Heart right ventricle (tissue), 16 donors: ENCODE results near the gene PLEKHB2. TPM values are rescaled to one million over a fixed set of nuclear protein-coding genes. Genes with fewer than 3 reads are reported as not detected.
"Not testable (repeated sequence)": the region's sequence is repeated elsewhere in the genome, so short reads cannot be mapped to it uniquely, and the experiment has no call there.

ENCODE experiments used
- ATAC-seq, 8 donors: fragments of 200-7000 bp; cut with Tn5 transposase; one replicate each; pipeline ENCODE4 v1.9.1; 2020; ENCODE audit warnings: mild to moderate bottlenecking in 8 of 8, moderate library complexity in 8 of 8, moderate number of reproducible peaks in 1 of 8
- DNase-seq, 2 donors: peaks; one replicate each; pipeline ENCODE4 v3.0.0-alpha.2; 2020
- H3K27ac ChIP-seq, 10 donors: fragments of 200-600 bp; sonication (generic) in 2 of 10; one replicate each; pipeline versions ENCODE4 v1.5.0 to v1.8.0; 2020 to 2022; ENCODE audit warnings: mild to moderate bottlenecking in 3 of 10
- H3K27me3 ChIP-seq, 7 donors: fragments of 200-600 bp; one replicate each; pipeline ENCODE4 v1.8.0; 2021 to 2022; ENCODE audit warnings: mild to moderate bottlenecking in 2 of 7
- H3K36me3 ChIP-seq, 9 donors: fragments of 200-600 bp; sonication (generic) in 1 of 9; one replicate each; pipeline versions ENCODE4 v1.5.0 to v1.8.0; 2020 to 2022; ENCODE audit warnings: mild to moderate bottlenecking in 2 of 9
- H3K4me1 ChIP-seq, 9 donors: fragments of 200-600 bp; sonication (generic) in 1 of 9; one replicate each; pipeline versions ENCODE4 v1.5.0 to v1.8.0; 2020 to 2022; ENCODE audit warnings: mild to moderate bottlenecking in 4 of 9
- H3K4me3 ChIP-seq, 10 donors: fragments of 200-600 bp; sonication (generic) in 2 of 10; one replicate each; pipeline versions ENCODE4 v1.5.0 to v1.8.0; 2020 to 2022; ENCODE audit warnings: mild to moderate bottlenecking in 7 of 10, moderate library complexity in 2 of 10
- H3K9me3 ChIP-seq, 11 donors: fragments of 200-600 bp in 10 of 11; sonication (generic) in 2 of 11; one replicate each; pipeline versions ENCODE4 v1.5.0 to v1.8.0; 2013 to 2022; ENCODE audit warnings: mild to moderate bottlenecking in 2 of 11, control low read depth in 1 of 11, moderate library complexity in 1 of 11
- WGBS, 2 donors: extraction: QIAGEN DNeasy Blood & Tissue Kit; methylation state at CpG; one replicate each; pipeline ENCODE4 v1.1.7; 2013; ENCODE audit warnings: inconsistent platforms in 1 of 2; 5-methylcytosine and 5-hydroxymethylcytosine counted together
- intact Hi-C, 10 donors: fragments of 100-400 bp; cut with DNase I; formaldehyde crosslinking; loops; one replicate each; pipeline versions ENCODE4 v1.11.1 to v1.14.2; 2022
- polyA plus RNA-seq, 2 donors: library from polyadenylated mRNA; stranded (reverse); fragments of 200-250 nt; gene quantifications; one replicate each; pipeline ENCODE4 v1.2.3, GENCODE V29; 2013
- total RNA-seq, 10 donors: library from RNA; stranded (reverse); fragmentation: NEBNext Ultra II Directional in 3 of 10; extraction: Animal tissue kit (Norgen Biotek cat#: 25700) in 3 of 10; gene quantifications; one replicate each; pipeline versions ENCODE4 v1.2.1 to v1.2.4, GENCODE V29; 2021 to 2023
- TF ChIP-seq, protein P1 (sequence below), 9 donors: fragments of 200-600 bp; sonication (generic) in 2 of 9; IDR thresholded peaks; one replicate each; pipeline versions ENCODE4 v1.5.0 to v1.8.0; 2021 to 2022; ENCODE audit warnings: antibody characterized with exemption in 9 of 9, mild to moderate bottlenecking in 5 of 9, moderate library complexity in 1 of 9
- donor health status: Arrhythmogenic right ventricular cardiomyopathy.
- donor health status: ischemic (EF 13 %, LVEDD 7.1; RV severe dilation, severe dysfunction).
- donor health status: healthy with polysubstance abuse.
- donor health status: DM: no; HTN: yes; CAD: no.
- donor health status: DM: no; HTN: no; CAD: no.
- donor health status: ischemic (EF 25% LVEDD 6.9; RV normal size, moderate dysfunction).
- donor health status: ischemic (EF 25% LVEDD 5.7; RV mildly dilated, moderate dysfunction).
- donor health status: healthy.
- donor health status: DM: yes; HTN: yes; CAD: no.
- donor health status: Ischemic cardiomyopathy.
- donor health status: ischemic (EF 35%, LVEDD 5.7; RV mildly dilated, moderate dysfunction).
- donor health status: nonischemic (EF 11% LVEDD 7.7; RV severe dilation, severe dysfunction).
- donor health status: DM: yes; HTN: yes; CAD: no.
- donor health status: PGD.
- donor health status: ischemic (EF 29% LVEDD 5.4; RV normal size, mild dysfunction).
- donor health status: nonischemic (EF 23%, LVEDD 6.1; RV moderate dilation, normal function).

PLEKHB2 gene
- total and polyA plus RNA-seq, 12 donors, result 8.7 to 50.4 (median 33.1) TPM

DNA sequence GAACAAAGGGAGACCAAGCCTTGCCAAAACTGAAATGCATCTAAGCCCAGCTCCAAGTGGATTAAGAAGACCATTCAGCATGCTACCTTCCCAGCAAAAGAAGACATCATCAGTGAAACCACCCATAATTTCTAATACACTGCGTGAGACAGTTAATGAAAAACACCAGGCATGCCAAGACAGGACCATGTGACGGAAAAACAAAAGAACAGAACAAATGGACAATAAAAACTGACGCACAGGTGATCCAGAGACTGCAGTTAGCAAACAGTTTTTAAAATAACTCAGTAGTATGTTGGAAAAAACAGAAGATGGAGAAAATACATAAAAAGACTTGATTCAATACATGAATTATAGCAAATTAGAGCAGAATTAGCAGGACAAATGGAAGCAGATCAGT lies 27.2 kb upstream of the PLEKHB2 start:
- DNase-seq (no peak), ATAC-seq (no peak)
- H3K9me3 ChIP-seq, result no peaks in the 10 kb centered on the region
- H3K4me3 ChIP-seq, result no peak overlapping the region
- intact Hi-C loops, result no loop called here
- TF ChIP-seq, protein P1, sequence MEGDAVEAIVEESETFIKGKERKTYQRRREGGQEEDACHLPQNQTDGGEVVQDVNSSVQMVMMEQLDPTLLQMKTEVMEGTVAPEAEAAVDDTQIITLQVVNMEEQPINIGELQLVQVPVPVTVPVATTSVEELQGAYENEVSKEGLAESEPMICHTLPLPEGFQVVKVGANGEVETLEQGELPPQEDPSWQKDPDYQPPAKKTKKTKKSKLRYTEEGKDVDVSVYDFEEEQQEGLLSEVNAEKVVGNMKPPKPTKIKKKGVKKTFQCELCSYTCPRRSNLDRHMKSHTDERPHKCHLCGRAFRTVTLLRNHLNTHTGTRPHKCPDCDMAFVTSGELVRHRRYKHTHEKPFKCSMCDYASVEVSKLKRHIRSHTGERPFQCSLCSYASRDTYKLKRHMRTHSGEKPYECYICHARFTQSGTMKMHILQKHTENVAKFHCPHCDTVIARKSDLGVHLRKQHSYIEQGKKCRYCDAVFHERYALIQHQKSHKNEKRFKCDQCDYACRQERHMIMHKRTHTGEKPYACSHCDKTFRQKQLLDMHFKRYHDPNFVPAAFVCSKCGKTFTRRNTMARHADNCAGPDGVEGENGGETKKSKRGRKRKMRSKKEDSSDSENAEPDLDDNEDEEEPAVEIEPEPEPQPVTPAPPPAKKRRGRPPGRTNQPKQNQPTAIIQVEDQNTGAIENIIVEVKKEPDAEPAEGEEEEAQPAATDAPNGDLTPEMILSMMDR (IDR thresholded peaks at IDR 0.05), result no peak
- H3K4me1 ChIP-seq, result peaks cover 6 to 79% (median 51%) of the 10 kb centered on the region in 9 donors
- H3K27me3 ChIP-seq, result no peaks in the 10 kb centered on the region
- WGBS, 2 donors, result 61 to 70% methylated on average over 3 of the region's 3 CpGs
- peaks cover 0 to 98% (median 49%) of the 10 kb centered on the region in 9 donors for H3K36me3 ChIP-seq
- peak overlapping the region in 1 of 10 donors; percentile 33 for H3K27ac ChIP-seq

DNA sequence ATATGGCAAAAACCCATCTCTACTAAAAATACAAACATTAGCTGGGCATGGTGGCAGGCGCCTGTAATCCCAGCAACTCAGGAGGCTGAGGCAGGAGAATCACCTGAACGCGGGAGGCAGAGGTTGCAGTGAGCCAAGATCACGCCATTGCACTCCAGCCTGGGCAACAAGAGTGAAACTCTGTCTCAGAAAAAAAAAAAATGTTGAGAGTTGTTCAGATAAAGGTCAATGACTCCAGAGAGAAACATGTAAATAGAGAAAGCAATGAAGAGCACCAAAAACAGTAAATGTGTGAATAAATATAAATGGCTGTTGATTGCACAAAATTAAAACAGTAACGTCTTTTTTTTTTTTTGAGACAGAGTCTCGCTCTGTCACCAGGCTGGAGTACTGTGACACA lies 25.2 kb upstream of the PLEKHB2 start:
- H3K4me3 ChIP-seq, H3K9me3 ChIP-seq, DNase-seq, H3K27ac ChIP-seq, intact Hi-C loops, H3K27me3 ChIP-seq, ATAC-seq: not testable (repeated sequence)
- 92 to 96% methylated on average over 6 of the region's 6 CpGs for WGBS, 2 donors
- peaks cover 0 to 88% (median 49%) of the 10 kb centered on the region in 9 donors for H3K36me3 ChIP-seq
- peaks cover 6 to 76% (median 44%) of the 10 kb centered on the region in 9 donors for H3K4me1 ChIP-seq

DNA sequence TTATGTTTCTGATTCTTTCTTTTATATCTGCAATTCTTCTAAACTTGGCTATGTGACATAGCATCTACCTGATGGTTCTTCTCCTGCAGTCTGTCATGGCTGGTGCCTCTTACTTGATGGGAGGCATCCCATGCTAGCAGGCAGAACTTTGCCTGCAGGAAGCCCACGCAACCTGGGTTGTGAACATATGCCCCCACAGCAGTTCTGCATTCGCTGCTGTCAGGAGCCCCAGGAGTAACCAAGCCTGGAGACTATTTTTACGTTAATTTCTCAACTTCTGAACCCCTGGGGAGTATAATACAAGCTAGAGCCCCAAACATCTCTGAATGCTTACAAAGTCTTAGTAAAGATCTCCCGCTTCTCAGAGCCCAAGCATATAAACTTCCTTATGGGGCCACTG lies 23.9 kb upstream of the PLEKHB2 start:
- 85 to 92% methylated on average over 4 of the region's 4 CpGs for WGBS, 2 donors
- H3K27ac ChIP-seq, result no peak overlapping the region
- intact Hi-C loops, result no loop called here
- TF ChIP-seq, protein P1 (IDR thresholded peaks at IDR 0.05), result no peak
- no peak overlapping the region for H3K4me3 ChIP-seq
- no peaks in the 10 kb centered on the region for H3K27me3 ChIP-seq
- no peaks in the 10 kb centered on the region for H3K9me3 ChIP-seq
- ATAC-seq (no peak), DNase-seq (no peak)
- H3K4me1 ChIP-seq, result peaks cover 3 to 76% (median 55%) of the 10 kb centered on the region in 9 donors
- peaks cover 0 to 88% (median 42%) of the 10 kb centered on the region in 9 donors for H3K36me3 ChIP-seq

DNA sequence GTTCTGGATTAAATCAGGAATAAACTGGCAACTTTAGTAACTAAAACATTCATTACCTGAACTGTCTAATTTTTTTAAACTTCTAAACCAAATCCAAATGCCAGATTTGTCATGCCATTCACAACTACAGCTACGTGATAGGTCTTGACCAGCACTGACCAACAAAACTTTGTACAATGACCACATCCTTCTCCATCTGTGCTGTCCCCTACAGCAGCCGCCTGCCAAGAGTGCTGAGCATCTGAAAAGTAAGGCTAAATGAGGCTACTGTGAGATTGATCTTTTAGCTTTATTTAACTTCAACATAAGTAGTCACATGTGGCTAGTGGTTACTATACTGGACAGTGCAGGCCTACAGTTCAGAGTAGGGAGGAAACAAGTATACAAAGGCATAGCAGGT lies 19.5 kb upstream of the PLEKHB2 start:
- 50 to 69% methylated on average over 2 of the region's 2 CpGs for WGBS, 2 donors
- Histone ChIP-seq H3K4me3 (no peak overlapping the region), H3K27me3 (no peaks in the 10 kb centered on the region), H3K27ac (no peak overlapping the region), H3K36me3 (peaks cover 0 to 83% (median 30%) of the 10 kb centered on the region in 9 donors), H3K4me1 (peaks cover 3 to 51% (median 29%) of the 10 kb centered on the region in 9 donors), H3K9me3 (no peaks in the 10 kb centered on the region)
- no peak for DNase-seq
- TF ChIP-seq, protein P1 (IDR thresholded peaks at IDR 0.05), result no peak
- intact Hi-C loops, result no loop called here
- peak in 1 of 8 donors; percentile 43 for ATAC-seq

DNA sequence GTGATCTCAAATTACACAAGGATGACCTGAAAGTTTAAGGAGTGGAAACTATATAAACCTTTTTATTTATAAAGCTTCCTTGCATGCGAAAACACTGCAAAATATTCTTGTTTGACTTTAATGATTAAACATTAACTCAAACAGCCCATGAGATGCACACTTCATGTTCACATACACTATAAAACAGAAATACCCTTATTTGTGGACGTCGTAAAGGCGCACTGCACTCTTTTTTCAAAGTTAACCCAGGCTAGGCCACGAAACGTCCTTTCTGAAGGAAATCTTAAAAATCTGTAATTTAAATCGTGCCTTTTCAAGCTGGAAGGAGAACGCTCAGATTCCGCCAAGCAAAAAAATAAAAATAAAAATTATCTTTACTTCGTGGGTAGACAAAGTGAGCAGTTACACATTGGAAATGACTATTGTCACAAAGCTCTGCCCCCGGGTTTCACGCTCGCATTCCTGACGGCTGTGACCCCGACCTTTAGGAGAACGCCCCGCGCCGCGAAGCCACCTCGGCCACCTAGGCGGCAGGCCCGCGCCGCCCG lies 12.6 kb upstream of the PLEKHB2 start:
- H3K4me1 ChIP-seq, result peaks cover 0 to 30% (median 22%) of the 10 kb centered on the region in 9 donors
- peak overlapping the region; percentile 29 to 95 (median 74) for H3K4me3 ChIP-seq
- 1% methylated on average over 26 of the region's 26 CpGs for WGBS, 2 donors
- peaks cover 0 to 38% (median 18%) of the 10 kb centered on the region in 9 donors for H3K36me3 ChIP-seq
- H3K27ac ChIP-seq, result peak overlapping the region; percentile 87 to 100 (median 97)
- DNase-seq (no peak), ATAC-seq (no peak)
- TF ChIP-seq, protein P1 (IDR thresholded peaks at IDR 0.05), result no peak
- H3K9me3 ChIP-seq, result no peaks in the 10 kb centered on the region
- H3K27me3 ChIP-seq, result no peaks in the 10 kb centered on the region
- intact Hi-C loops, result no loop called here
